ENCODE results near the gene REELD1.

- TF ChIP-seq CTCF (IDR thresholded peaks at IDR 0.05) (peak in 1 of 3 experiments; percentile 30), POLR2A (IDR thresholded peaks at IDR 0.05) (peak in 1 of 2 donors; percentile 44)
Observed at GRCh38 chr4:146175541-146176453, 38.5 kb upstream of the REELD1 start, which contains the start of gene LSM6.

Measured in vagina (tissue), 2 donors.